H1 (cell line): ENCODE measurements around the gene ZSCAN22. TPM values are rescaled to one million over a fixed set of nuclear protein-coding genes. Genes with fewer than 3 reads are reported as not detected.

ENCODE experiments used
- CTCF ChIA-PET: fragments of 300-600 bp; sonication (Branson Sonifier 250); formaldehyde crosslinking; loops from one replicate; lab custom pipeline; 2021; ENCODE audit not compliant: partially characterized antibody; lab: Charles Lee
- POLR2A ChIA-PET: fragments of 300-600 bp; sonication (Branson Sonifier 250); formaldehyde crosslinking; loops from one replicate; lab custom pipeline; 2021; ENCODE audit warnings: inconsistent platforms; ENCODE audit not compliant: partially characterized antibody; lab: Charles Lee
- DNase-seq, 2 experiments: peaks; one replicate each; pipeline versions ENCODE4 v3.0.0 to v3.0.0-alpha.2; 2010 to 2022; ENCODE audit warnings: low spot score in 2 of 2, low read depth in 1 of 2, mixed read lengths in 1 of 2
- FAIRE-seq: peaks from 2 replicates; lab custom pipeline; 2011; peaks lifted over from hg19 to GRCh38; lab: Jason Lieb, UNC
- H2AFZ ChIP-seq: 2 replicates; pipeline ENCODE4 v1.8.1; 2012; ENCODE audit warnings: low read length, inconsistent platforms
- H2AK5ac ChIP-seq: 2 replicates; pipeline ENCODE4 v1.6.1; 2013; ENCODE audit warnings: low read depth, low read length
- H2BK120ac ChIP-seq: replicated peaks from 2 replicates; pipeline ENCODE3; 2013; ENCODE audit warnings: low read depth, low read length, inconsistent platforms
- H2BK12ac ChIP-seq: 2 replicates; pipeline ENCODE4 v1.6.1; 2013; ENCODE audit warnings: low read depth, low read length
- H2BK15ac ChIP-seq: 2 replicates; pipeline ENCODE4 v1.6.1; 2013; ENCODE audit warnings: low read length
- H2BK20ac ChIP-seq: 2 replicates; pipeline ENCODE4 v1.6.1; 2013; ENCODE audit warnings: low read length
- H2BK5ac ChIP-seq: 2 replicates; pipeline ENCODE4 v1.6.1; 2013; ENCODE audit warnings: low read depth, low read length
- H3K14ac ChIP-seq: 2 replicates; pipeline ENCODE4 v1.6.1; 2013; ENCODE audit warnings: inconsistent platforms; ENCODE audit not compliant: insufficient read length
- H3K18ac ChIP-seq: 2 replicates; pipeline ENCODE4 v1.6.1; 2013; ENCODE audit warnings: low read length; ENCODE audit errors: extremely low read depth
- H3K23ac ChIP-seq: 2 replicates; pipeline ENCODE4 v1.6.1; 2013; ENCODE audit warnings: inconsistent platforms; ENCODE audit not compliant: insufficient read length
- H3K23me2 ChIP-seq: 2 replicates; pipeline ENCODE4 v1.6.1; 2013; ENCODE audit warnings: low read depth, low read length
- H3K27ac ChIP-seq: 2 replicates; pipeline ENCODE4 v1.6.1; 2011; ENCODE audit warnings: low read depth, low read length, inconsistent platforms
- H3K27me3 ChIP-seq, 4 experiments: replicated peaks in 1 of 4; 1 replicate in 1 of 4; 2 replicates in 3 of 4; pipeline versions ENCODE4 v1.6.1 to v1.8.1; 2011 to 2013; ENCODE audit warnings: low read length in 3 of 4, mild to moderate bottlenecking in 3 of 4, inconsistent platforms in 2 of 4, mixed read lengths in 2 of 4, moderate library complexity in 1 of 4; ENCODE audit not compliant: control insufficient read depth in 3 of 4, insufficient read depth in 3 of 4; ENCODE audit errors: extremely low read depth in 1 of 4
- H3K36me3 ChIP-seq, 4 experiments: 2 replicates each; pipeline versions ENCODE4 v1.6.1 to v1.8.1; 2011 to 2013; ENCODE audit warnings: mild to moderate bottlenecking in 4 of 4, low read length in 3 of 4, moderate library complexity in 2 of 4, control low read depth in 1 of 4, inconsistent platforms in 1 of 4; ENCODE audit not compliant: insufficient read depth in 4 of 4, control insufficient read depth in 2 of 4
- H3K4ac ChIP-seq: replicated peaks from 2 replicates; pipeline ENCODE3; 2013; ENCODE audit warnings: low read length, low read depth, mixed read lengths, inconsistent platforms; ENCODE audit not compliant: insufficient read length
- H3K4me1 ChIP-seq, 4 experiments: replicated peaks in 1 of 4; 1 replicate in 1 of 4; 2 replicates in 3 of 4; pipeline versions ENCODE4 v1.6.1 to v1.8.1; 2011 to 2013; ENCODE audit warnings: low read length in 3 of 4, inconsistent platforms in 2 of 4, mixed read lengths in 1 of 4; ENCODE audit not compliant: insufficient read depth in 4 of 4, control insufficient read depth in 3 of 4
- H3K4me2 ChIP-seq, 2 experiments: 2 replicates each; pipeline versions ENCODE4 v1.6.1 to v1.8.1; 2011 to 2013; ENCODE audit warnings: low read depth in 2 of 2, low read length in 2 of 2, control low read depth in 1 of 2, inconsistent platforms in 1 of 2, mild to moderate bottlenecking in 1 of 2; ENCODE audit not compliant: insufficient read depth in 1 of 2
- H3K4me3 ChIP-seq, 4 experiments: fragments of 200-600, 300-600 bp in 1 of 4; sonication (generic), shearing (Covaris generic), sonication (Bioruptor Twin) in 1 of 4; 2 replicates each; pipeline versions ENCODE4 v1.5.1 to v1.8.1; 2011 to 2016; ENCODE audit warnings: low read length in 4 of 4, low read depth in 3 of 4, control low read depth in 2 of 4, inconsistent platforms in 2 of 4, mild to moderate bottlenecking in 2 of 4, mixed read lengths in 1 of 4, moderate library complexity in 1 of 4; ENCODE audit not compliant: insufficient read depth in 2 of 4; ENCODE audit errors: extremely low read depth in 1 of 4
- H3K56ac ChIP-seq: replicated peaks from 2 replicates; pipeline ENCODE3; 2013; ENCODE audit warnings: low read depth, mild to moderate bottlenecking, mixed read lengths, low read length, inconsistent platforms; ENCODE audit not compliant: insufficient read length
- H3K79me1 ChIP-seq: 2 replicates; pipeline ENCODE4 v1.6.1; 2013; ENCODE audit warnings: low read depth, low read length, control low read depth
- H3K79me2 ChIP-seq, 2 experiments: 2 replicates each; pipeline versions ENCODE4 v1.6.1 to v1.8.1; 2012 to 2013; ENCODE audit warnings: low read length in 2 of 2, mild to moderate bottlenecking in 2 of 2, inconsistent platforms in 1 of 2; ENCODE audit not compliant: insufficient read depth in 2 of 2, control insufficient read depth in 1 of 2
- H3K9ac ChIP-seq, 4 experiments: replicated peaks in 1 of 4; 1 replicate in 1 of 4; 2 replicates in 3 of 4; pipeline versions ENCODE4 v1.6.1 to v1.8.1; 2011 to 2013; ENCODE audit warnings: low read depth in 3 of 4, low read length in 3 of 4, control low read depth in 2 of 4, mild to moderate bottlenecking in 2 of 4, moderate library complexity in 2 of 4, inconsistent platforms in 1 of 4; ENCODE audit errors: extremely low read depth in 1 of 4
- H3K9me3 ChIP-seq, 2 experiments: 2 replicates each; pipeline versions ENCODE4 v1.6.1 to v1.8.1; 2012 to 2013; ENCODE audit warnings: mild to moderate bottlenecking in 2 of 2, moderate library complexity in 2 of 2, control low read depth in 1 of 2, inconsistent platforms in 1 of 2, low read depth in 1 of 2, low read length in 1 of 2, mixed read lengths in 1 of 2; ENCODE audit not compliant: insufficient read depth in 2 of 2
- H4K20me1 ChIP-seq, 2 experiments: replicated peaks in 1 of 2; 2 replicates each; pipeline versions ENCODE3 to v1.8.1; 2011 to 2013; ENCODE audit warnings: inconsistent platforms in 2 of 2, low read length in 2 of 2, mild to moderate bottlenecking in 1 of 2; ENCODE audit not compliant: insufficient read depth in 2 of 2, control insufficient read depth in 1 of 2
- H4K5ac ChIP-seq: 2 replicates; pipeline ENCODE4 v1.6.1; 2013; ENCODE audit warnings: low read length, low read depth, mixed read lengths, inconsistent platforms; ENCODE audit not compliant: insufficient read length
- H4K8ac ChIP-seq: 2 replicates; pipeline ENCODE4 v1.8.0; 2013; ENCODE audit warnings: mild to moderate bottlenecking, moderate library complexity, low read length, inconsistent platforms; ENCODE audit not compliant: insufficient read depth; ENCODE audit errors: extremely low read depth
- H4K91ac ChIP-seq: replicated peaks from 2 replicates; pipeline ENCODE3; 2013; ENCODE audit warnings: low read length, mixed read lengths, inconsistent platforms; ENCODE audit not compliant: insufficient read length
- ATF3 ChIP-seq: IDR thresholded peaks from 2 replicates; pipeline ENCODE4 v1.6.1; 2011; ENCODE audit warnings: low read depth, mild to moderate bottlenecking, low read length; ENCODE audit not compliant: insufficient read depth
- BACH1 ChIP-seq: IDR thresholded peaks from 2 replicates; pipeline ENCODE4 v1.6.1; 2012; ENCODE audit warnings: low read length, improper control_type of control experiment
- CEBPB ChIP-seq: IDR thresholded peaks from 2 replicates; pipeline ENCODE4 v1.6.1; 2012; ENCODE audit warnings: low read depth, low read length
- CHD1 ChIP-seq: IDR thresholded peaks from 2 replicates; pipeline ENCODE4 v1.6.1; 2012; ENCODE audit warnings: low read depth, low read length, improper control_type of control experiment
- FOSL1 ChIP-seq: IDR thresholded peaks from 2 replicates; pipeline ENCODE4 v1.6.1; 2011; ENCODE audit warnings: mild to moderate bottlenecking, low read depth, low read length, moderate library complexity; ENCODE audit not compliant: insufficient read depth
- MAFK ChIP-seq: IDR thresholded peaks from 2 replicates; pipeline ENCODE4 v1.6.1; 2012; ENCODE audit warnings: low read depth, mild to moderate bottlenecking, improper control_type of control experiment, low read length
- MAX ChIP-seq: IDR thresholded peaks from 2 replicates; pipeline ENCODE4 v1.6.1; 2012; ENCODE audit warnings: inconsistent platforms
- SAP30 ChIP-seq: fragments of 300-600 bp; sonication (generic); IDR thresholded peaks from 2 replicates; pipeline ENCODE4 v1.7.1; 2012; ENCODE audit warnings: low read length, moderate library complexity, mild to moderate bottlenecking, inconsistent platforms; ENCODE audit not compliant: insufficient read depth, insufficient replicate concordance
- SP2 ChIP-seq: IDR thresholded peaks from 2 replicates; pipeline ENCODE4 v1.6.1; 2012; ENCODE audit warnings: mild to moderate bottlenecking, low read length, inconsistent platforms
- SP4 ChIP-seq: IDR thresholded peaks from 2 replicates; pipeline ENCODE4 v1.6.1; 2012; ENCODE audit warnings: low read length, inconsistent platforms
- SUZ12 ChIP-seq: fragments of 200-600 bp; sonication (generic); IDR thresholded peaks from 2 replicates; pipeline ENCODE4 v1.6.1; 2012; ENCODE audit warnings: mild to moderate bottlenecking, inconsistent platforms, low read length, moderate library complexity, mixed read lengths
- WGBS, 2 experiments: shearing (Covaris generic) in 1 of 2; methylation state at CpG; one replicate each; pipeline versions ENCODE4 v1.1.6 to v1.1.7; 2013 to 2015; ENCODE audit warnings: low lambda C conversion rate in 2 of 2, mixed read lengths in 2 of 2, inconsistent platforms in 1 of 2, low coverage in 1 of 2, missing lambda C conversion rate in 1 of 2; ENCODE audit not compliant: insufficient replicate concordance in 2 of 2, insufficient coverage in 1 of 2, insufficient read length in 1 of 2; ENCODE audit errors: extremely low coverage in 1 of 2, missing lambda C conversion rate in 1 of 2; 5-methylcytosine and 5-hydroxymethylcytosine counted together
- polyA plus RNA-seq, 7 experiments: library from polyadenylated mRNA; depleted of rRNA in 3 of 7; stranded (reverse) in 5 of 7; unstranded in 2 of 7; fragments of >200 nt in 5 of 7; fragments of 200-250 nt in 2 of 7; gene quantifications; 1 replicate in 5 of 7; 2 replicates in 1 of 7; 4 replicates in 1 of 7; pipeline versions ENCODE4 v1.2.1 to v1.2.3, GENCODE V29; 2011 to 2013; ENCODE audit warnings: missing spikeins in 2 of 7, mixed read lengths in 2 of 7
- total RNA-seq: library from RNA; stranded (reverse); fragmentation: NEBNext Ultra II Directional; extraction: Animal tissue kit (Norgen Biotek cat#: 25700); gene quantifications from 2 replicates; pipeline ENCODE4 v1.2.1, GENCODE V29; 2021

ZSCAN22 gene
- total and polyA plus RNA-seq, 2 of the 8 experiments (the other 6 are each of a cell fraction or from before 2014, with no cell fraction given), result 3.2 to 3.3 TPM

GRCh38 chr19:58278541-58279041, 48.2 kb upstream of the ZSCAN22 start, which contains the start of gene ZNF8:
Gene ZNF8, plus strand, starts transcription at chr19:58278955. Its CDS starts 127 bp downstream, at chr19:58279082.
- Histone ChIP-seq H3K4me2 (peak within 1 kb of the TSS; percentile 74 to 90), H4K5ac (peak within 1 kb of the TSS; percentile 97), H3K23ac (no peak within 1 kb of the TSS), H3K27me3 (no peaks in the 10 kb centered on the region), H3K4ac (peak within 1 kb of the TSS; percentile 81), H3K79me2 (peaks cover 27 to 52% of the 10 kb centered on the region in 2 experiments), H4K91ac (peak within 1 kb of the TSS; percentile 84), H2BK5ac (peak within 1 kb of the TSS; percentile 96), H2BK120ac (no peak within 1 kb of the TSS), H2BK15ac (no peak within 1 kb of the TSS), H2AFZ (peak within 1 kb of the TSS; percentile 37; the same call in 1 of the 2 replicates), H4K20me1 (peaks cover 9 to 17% of the 10 kb centered on the region in 2 experiments), H3K18ac (peak within 1 kb of the TSS; percentile 78), H4K8ac (peak within 1 kb of the TSS; percentile 99), H3K4me3 (peak within 1 kb of the TSS; percentile 86 to 97 (median 94)), H3K9ac (peak within 1 kb of the TSS; percentile 89 to 97 (median 93)), H3K23me2 (peaks cover 6% of the 10 kb centered on the region), H3K14ac (no peak within 1 kb of the TSS), H3K27ac (peak within 1 kb of the TSS; percentile 83), H2BK12ac (peak within 1 kb of the TSS; percentile 68; the same call in 1 of the 2 replicates), H3K79me1 (peaks cover 15% of the 10 kb centered on the region), H3K36me3 (peaks cover 0 to 13% (median 2%) of the 10 kb centered on the region in 4 experiments; a peak in 3 of 8 replicates), H2AK5ac (no peak within 1 kb of the TSS; the same call in none of the 2 replicates), H3K4me1 (peaks cover 4 to 11% (median 6%) of the 10 kb centered on the region in 4 experiments; a peak in 6 of 7 replicates), H3K9me3 (no peaks in the 10 kb centered on the region), H2BK20ac (no peak within 1 kb of the TSS), H3K56ac (peak within 1 kb of the TSS; percentile 97)
- DNase-seq, result peak; percentile 96 to 97
- ChIA-PET CTCF (interaction anchor here (0.6 to 0.7 kb wide), 2 partner anchors 32 to 1091 kb away, joined by 3 read pairs; no protein-coding TSS in a partner anchor), POLR2A (interaction anchor here (0.7 to 3.9 kb wide), 21 partner anchors 9 to 107 kb away, joined by 3 to 30 read pairs (median 5); partner anchors contain the start of genes ERVK3-1, ZNF274, ZNF544 and ZSCAN22)
- WGBS, 2 experiments, result 2% methylated on average over 42 of the region's 42 CpGs; no CpG with 5 or more reads in 1 of the 2 experiments
- peak; percentile 77 for FAIRE-seq
- TF ChIP-seq SUZ12 (no peak), SP4 (peak; percentile 36; the same call in 1 of the 2 replicates), SP2 (peak; percentile 39; the same call in 1 of the 2 replicates), MAFK (no peak), CEBPB (no peak), CHD1 (no peak), ATF3 (no peak), BACH1 (peak; percentile 56; the same call in 1 of the 2 replicates), SAP30 (peak; percentile 16), MAX (peak; percentile 56; the same call in 1 of the 2 replicates), FOSL1 (no peak)
